Mucosa of descending colon (tissue), 3 donors: ENCODE data around the gene LRRC74B. TPM values are rescaled to one million over a fixed set of nuclear protein-coding genes. Genes with fewer than 3 reads are reported as not detected.
"Not testable (repeated sequence)": the region's sequence is repeated elsewhere in the genome, so short reads cannot be mapped to it uniquely, and the experiment has no call there.

Experiments used
- ATAC-seq: fragments of 200-7000 bp; cut with Tn5 transposase; one replicate; pipeline ENCODE4 v1.9.1; 2020; ENCODE audit warnings: mild to moderate bottlenecking, moderate library complexity
- DNase-seq, 3 donors: peaks; one replicate each; pipeline ENCODE4 v3.0.0-alpha.2; 2020
- H3K36me3 ChIP-seq: fragments of 200-600 bp; one replicate; pipeline ENCODE4 v1.8.0; 2021; ENCODE audit warnings: low read depth, mild to moderate bottlenecking
- H3K4me1 ChIP-seq: fragments of 200-600 bp; one replicate; pipeline ENCODE4 v1.8.0; 2021; ENCODE audit warnings: low read depth, mild to moderate bottlenecking
- H3K4me3 ChIP-seq: fragments of 200-600 bp; one replicate; pipeline ENCODE4 v1.8.0; 2021; ENCODE audit warnings: mild to moderate bottlenecking
- H3K9me3 ChIP-seq: fragments of 200-600 bp; one replicate; pipeline ENCODE4 v1.8.0; 2021; ENCODE audit warnings: mild to moderate bottlenecking
- CTCF ChIP-seq: fragments of 200-600 bp; IDR thresholded peaks from one replicate; pipeline ENCODE4 v1.8.0; 2022; ENCODE audit warnings: antibody characterized with exemption, mild to moderate bottlenecking
- intact Hi-C, 2 donors: fragments of 100-400 bp; cut with DNase I in 1 of 2; cut with micrococcal nuclease in 1 of 2; formaldehyde crosslinking; loops; one replicate each; pipeline versions ENCODE4 v1.11.0 to v1.11.1; 2022; cut with DNase I, micrococcal nuclease
- total RNA-seq, 3 donors: library from RNA; stranded (reverse); fragmentation: NEBNext Ultra II Directional in 2 of 3; extraction: Animal tissue kit (Norgen Biotek cat#: 25700) in 2 of 3; gene quantifications; one replicate each; pipeline versions ENCODE4 v1.2.1 to v1.2.4, GENCODE V29; 2021 to 2023
- donor health status: DM: no; HTN: no; CAD: no; lungs with moderate emphysema.
- donor health status: DM: no; HTN: no; CAD: no.
- donor health status: DM: no; HTN: yes; CAD: no.

Gene LRRC74B
- total RNA-seq, 3 donors from 2014 or later = 0.31 TPM; not detected in 2

DNA sequence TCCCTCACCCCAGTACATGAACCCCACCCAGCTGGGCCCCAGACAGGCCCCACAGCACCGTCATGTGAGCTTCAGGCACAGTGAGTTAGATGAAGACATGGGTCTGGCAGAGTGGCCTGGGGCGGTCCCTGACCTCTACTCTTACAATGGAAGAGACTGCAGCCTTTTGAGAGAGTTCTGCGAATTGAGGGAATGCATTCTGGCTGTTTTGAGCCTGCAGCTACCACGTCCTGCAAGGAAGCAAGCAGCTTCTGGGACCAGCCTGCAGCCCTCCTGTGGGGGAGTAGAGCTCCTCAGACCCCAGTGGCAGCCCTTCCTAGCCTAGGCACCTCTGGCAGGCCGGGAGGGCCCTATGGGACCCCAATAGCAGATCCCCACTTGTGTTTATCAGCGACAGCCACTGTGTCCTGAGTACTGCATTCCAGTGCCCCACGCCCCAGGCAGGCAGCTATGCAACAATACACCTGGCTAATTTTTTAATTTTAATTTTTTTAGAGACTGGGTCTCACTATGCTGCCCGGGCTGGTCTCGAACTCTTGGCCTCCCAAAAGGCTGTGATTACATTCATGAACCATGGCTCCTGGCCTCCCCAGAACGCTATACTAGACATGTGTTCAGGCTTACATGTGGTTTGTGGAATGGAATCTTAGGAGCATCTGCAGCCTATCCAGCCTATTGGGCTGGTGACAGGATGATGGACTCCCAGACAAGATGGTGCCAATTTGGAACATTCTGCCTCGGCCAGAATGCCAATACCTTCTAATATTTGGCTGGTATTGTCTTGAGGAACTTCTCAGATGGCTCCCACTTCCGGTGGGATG is 12.7 kb upstream of the LRRC74B start:
- no peak for ATAC-seq
- H3K4me1 ChIP-seq = peaks cover 8% of the 10 kb centered on the region
- intact Hi-C loops = no loop called here
- no peaks in the 10 kb centered on the region for H3K9me3 ChIP-seq
- no peak overlapping the region for H3K4me3 ChIP-seq
- TF ChIP-seq CTCF = no peak
- DNase-seq = no peak
- H3K36me3 ChIP-seq = no peaks in the 10 kb centered on the region

DNA sequence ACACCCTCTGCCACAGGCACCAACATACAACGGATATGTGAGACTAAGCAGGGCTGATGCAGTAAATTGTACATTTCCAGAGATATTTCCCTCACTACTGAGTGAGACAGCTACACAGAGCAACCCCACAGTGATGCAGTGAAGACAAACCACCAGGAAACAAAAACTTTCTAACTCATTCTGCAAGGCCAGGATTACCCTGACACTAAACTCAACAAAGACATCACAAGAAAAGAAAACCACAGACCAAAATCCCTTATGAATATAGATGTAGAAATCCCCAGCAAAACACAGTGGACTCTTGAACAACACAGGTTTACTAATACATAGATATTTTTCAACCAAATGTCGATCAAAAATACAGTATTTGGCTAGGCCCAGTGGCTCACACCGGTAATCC is 11.9 kb upstream of the LRRC74B start:
- no peak for ATAC-seq

GRCh38 chr22:21034989-21035388 is 10.8 kb upstream of the LRRC74B start:
- Histone ChIP-seq H3K36me3 (no peaks in the 10 kb centered on the region), H3K4me1 (peaks cover 8% of the 10 kb centered on the region), H3K4me3 (no peak overlapping the region), H3K9me3 (no peaks in the 10 kb centered on the region)
- intact Hi-C loops = no loop called here
- TF ChIP-seq CTCF = no peak
- no peak for ATAC-seq
- no peak for DNase-seq

More for the DNA sequence above, 11.9 kb upstream of the LRRC74B start:
- Histone ChIP-seq H3K9me3 (no peaks in the 10 kb centered on the region), H3K36me3 (no peaks in the 10 kb centered on the region), H3K4me1 (peaks cover 8% of the 10 kb centered on the region), H3K4me3 (no peak overlapping the region)
- TF ChIP-seq CTCF = no peak
- intact Hi-C loops = no loop called here
- DNase-seq = no peak

- peak in 1 of 3 donors; percentile 2 for DNase-seq
- intact Hi-C loops = no loop called here
- peaks cover 3% of the 10 kb centered on the region for H3K4me1 ChIP-seq
- ATAC-seq = no peak
- H3K4me3 ChIP-seq = no peak overlapping the region
- TF ChIP-seq CTCF = no peak
- H3K9me3 ChIP-seq = no peaks in the 10 kb centered on the region
- H3K36me3 ChIP-seq = no peaks in the 10 kb centered on the region
These were observed 7.3 kb upstream of the LRRC74B start for GRCh38 chr22:21038405-21038804.

GRCh38 chr22:21039158-21039557 is 6.6 kb upstream of the LRRC74B start:
- H3K4me3 ChIP-seq, H3K4me1 ChIP-seq, H3K9me3 ChIP-seq, ATAC-seq, DNase-seq, intact Hi-C loops, H3K36me3 ChIP-seq: not testable (repeated sequence)

- no peak for TF ChIP-seq CTCF
- ATAC-seq (no peak), DNase-seq (no peak)
- Histone ChIP-seq H3K36me3 (no peaks in the 10 kb centered on the region), H3K4me1 (peaks cover 15% of the 10 kb centered on the region), H3K9me3 (no peaks in the 10 kb centered on the region), H3K4me3 (no peak overlapping the region)
- intact Hi-C loops = no loop called here
These were observed 3.8 kb upstream of the LRRC74B start for GRCh38 chr22:21041937-21042336.
